SU-DHL-6 (cell line): ENCODE results near the gene GABRA6.

Source experiments
- H2AFZ ChIP-seq: fragments of 200-600 bp; sonication (generic); 2 replicates; pipeline ENCODE4 v1.6.1; 2014; ENCODE audit warnings: low read depth, mild to moderate bottlenecking, moderate library complexity, mixed read lengths, antibody characterized with exemption, low read length; ENCODE audit not compliant: severe bottlenecking
- H3F3A ChIP-seq: fragments of 200-600 bp; shearing (Covaris generic); 2 replicates; pipeline ENCODE4 v1.6.0; 2016; ENCODE audit warnings: antibody characterized with exemption, mild to moderate bottlenecking; ENCODE audit not compliant: insufficient read depth
- H3K27ac ChIP-seq: fragments of 200-600 bp; sonication (generic); 2 replicates; pipeline ENCODE4 v1.5.1; 2016; ENCODE audit warnings: low read depth, mild to moderate bottlenecking, low read length, moderate library complexity, mixed read lengths
- H3K27me3 ChIP-seq: fragments of 200-600 bp; sonication (generic), shearing (Covaris generic); 2 replicates; pipeline ENCODE4 v1.6.0; 2014; ENCODE audit warnings: mild to moderate bottlenecking, low read length
- H3K36me3 ChIP-seq: fragments of 200-600 bp; sonication (generic); 2 replicates; pipeline ENCODE4 v1.6.1; 2014; ENCODE audit warnings: mild to moderate bottlenecking, low read length, mixed read lengths
- H3K4me2 ChIP-seq: fragments of 300-600, 200-600 bp; shearing (Covaris generic), sonication (generic); 2 replicates; pipeline ENCODE4 v1.6.0; 2014; ENCODE audit warnings: low read length, low read depth, mild to moderate bottlenecking; ENCODE audit not compliant: poor library complexity, severe bottlenecking
- H3K4me3 ChIP-seq: fragments of 200-600 bp; sonication (generic); 2 replicates; pipeline ENCODE4 v1.5.1; 2014; ENCODE audit warnings: antibody characterized with exemption, low read length, mild to moderate bottlenecking, mixed read lengths; ENCODE audit not compliant: insufficient read depth, poor library complexity, severe bottlenecking
- H3K79me2 ChIP-seq: fragments of 200-600 bp; sonication (generic); 2 replicates; pipeline ENCODE4 v1.6.1; 2014; ENCODE audit warnings: mild to moderate bottlenecking, low read length, moderate library complexity; ENCODE audit not compliant: insufficient read depth
- H3K9ac ChIP-seq: fragments of 200-600 bp; sonication (generic); 2 replicates; pipeline ENCODE4 v1.7.0; 2014; ENCODE audit warnings: mild to moderate bottlenecking, low read length
- H3K9me2 ChIP-seq: fragments of 200-600 bp; sonication (generic); replicated peaks from 2 replicates; pipeline ENCODE4 v1.6.1; 2014; ENCODE audit warnings: low read length; ENCODE audit not compliant: insufficient read depth
- H3K9me3 ChIP-seq: fragments of 200-600 bp; sonication (generic); 2 replicates; pipeline ENCODE4 v1.6.1; 2014; ENCODE audit warnings: low read length, mixed read lengths; ENCODE audit not compliant: insufficient read depth
- H4K20me1 ChIP-seq: fragments of 200-600 bp; sonication (generic); 2 replicates; pipeline ENCODE4 v1.6.1; 2014; ENCODE audit warnings: low read depth, mild to moderate bottlenecking, antibody characterized with exemption, low read length, moderate library complexity, mixed read lengths
- EZH2phosphoT487 ChIP-seq: fragments of 200-600 bp; sonication (generic), shearing (Covaris generic); conservative IDR thresholded peaks from 2 replicates; pipeline ENCODE4 v1.6.1; 2018; ENCODE audit warnings: mild to moderate bottlenecking, antibody characterized with exemption, low read length, moderate library complexity, mixed read lengths
- TF ChIP-seq, protein P1 (sequence below): fragments of 200-600 bp; sonication (generic); IDR thresholded peaks from one replicate; pipeline ENCODE4 v1.5.1; 2017; ENCODE audit warnings: antibody characterized with exemption, mild to moderate bottlenecking, low read length, moderate library complexity; ENCODE audit not compliant: insufficient read depth, poor library complexity, severe bottlenecking

Gene GABRA6

DNA sequence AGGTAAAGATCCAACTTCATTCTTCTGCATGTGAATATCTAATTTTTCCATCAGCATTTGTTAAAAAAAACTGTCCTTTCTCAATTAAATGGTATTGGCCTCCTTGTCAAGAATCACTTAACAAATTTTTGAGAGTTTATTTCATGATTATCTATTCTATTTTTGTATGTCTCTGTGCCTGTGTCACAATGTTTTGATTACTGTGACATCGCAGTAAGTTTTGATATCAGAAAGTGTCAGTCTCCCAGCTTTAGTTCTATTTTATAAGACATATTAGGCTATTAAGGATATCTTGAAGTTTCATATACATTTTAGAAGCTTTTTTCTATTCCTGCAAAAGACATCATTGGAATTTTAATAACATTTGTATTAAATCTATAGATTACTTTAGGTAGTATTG, 33.6 kb downstream of the GABRA6 start:
- no peak for TF ChIP-seq EZH2phosphoT487
- TF ChIP-seq, protein P1, sequence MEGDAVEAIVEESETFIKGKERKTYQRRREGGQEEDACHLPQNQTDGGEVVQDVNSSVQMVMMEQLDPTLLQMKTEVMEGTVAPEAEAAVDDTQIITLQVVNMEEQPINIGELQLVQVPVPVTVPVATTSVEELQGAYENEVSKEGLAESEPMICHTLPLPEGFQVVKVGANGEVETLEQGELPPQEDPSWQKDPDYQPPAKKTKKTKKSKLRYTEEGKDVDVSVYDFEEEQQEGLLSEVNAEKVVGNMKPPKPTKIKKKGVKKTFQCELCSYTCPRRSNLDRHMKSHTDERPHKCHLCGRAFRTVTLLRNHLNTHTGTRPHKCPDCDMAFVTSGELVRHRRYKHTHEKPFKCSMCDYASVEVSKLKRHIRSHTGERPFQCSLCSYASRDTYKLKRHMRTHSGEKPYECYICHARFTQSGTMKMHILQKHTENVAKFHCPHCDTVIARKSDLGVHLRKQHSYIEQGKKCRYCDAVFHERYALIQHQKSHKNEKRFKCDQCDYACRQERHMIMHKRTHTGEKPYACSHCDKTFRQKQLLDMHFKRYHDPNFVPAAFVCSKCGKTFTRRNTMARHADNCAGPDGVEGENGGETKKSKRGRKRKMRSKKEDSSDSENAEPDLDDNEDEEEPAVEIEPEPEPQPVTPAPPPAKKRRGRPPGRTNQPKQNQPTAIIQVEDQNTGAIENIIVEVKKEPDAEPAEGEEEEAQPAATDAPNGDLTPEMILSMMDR = no peak
- H3K79me2 ChIP-seq = no peaks in the 10 kb centered on the region
- H3F3A ChIP-seq = no peaks in the 10 kb centered on the region
- H3K27me3 ChIP-seq = no peaks in the 10 kb centered on the region
- H4K20me1 ChIP-seq = no peaks in the 10 kb centered on the region
- no peak overlapping the region for H2AFZ ChIP-seq
- H3K9ac ChIP-seq = no peak overlapping the region
- no peaks in the 10 kb centered on the region for H3K9me3 ChIP-seq
- H3K27ac ChIP-seq = no peak overlapping the region
- H3K4me3 ChIP-seq = no peak overlapping the region
- H3K9me2 ChIP-seq = no peaks in the 10 kb centered on the region
- H3K36me3 ChIP-seq = no peaks in the 10 kb centered on the region
- no peak overlapping the region for H3K4me2 ChIP-seq

DNA sequence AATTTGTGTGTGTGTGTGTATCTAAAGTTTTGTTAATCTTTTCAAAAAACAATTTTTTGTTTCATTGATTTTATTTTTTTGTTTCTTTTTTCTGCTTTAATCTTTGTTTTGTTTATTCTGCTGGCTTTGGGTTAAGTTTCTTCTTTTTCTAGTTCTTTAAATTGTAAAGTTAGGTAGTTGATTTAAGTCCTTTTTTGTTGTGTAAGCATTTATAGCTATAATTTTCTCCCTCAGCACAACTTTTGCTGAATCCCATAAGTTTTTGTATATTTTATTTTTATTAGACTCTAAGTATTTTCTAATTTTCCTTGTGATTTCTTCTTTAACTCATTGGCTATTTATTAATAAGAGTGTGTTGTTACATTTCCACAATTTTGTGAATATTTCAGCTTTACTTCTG, 34.9 kb downstream of the GABRA6 start:
- no peak for TF ChIP-seq EZH2phosphoT487
- TF ChIP-seq, protein P1 = no peak
- no peak overlapping the region for H3K4me2 ChIP-seq
- H3K27ac ChIP-seq = no peak overlapping the region
- H3K79me2 ChIP-seq = no peaks in the 10 kb centered on the region
- H3K4me3 ChIP-seq = no peak overlapping the region
- no peaks in the 10 kb centered on the region for H4K20me1 ChIP-seq
- no peaks in the 10 kb centered on the region for H3K9me2 ChIP-seq
- no peak overlapping the region for H2AFZ ChIP-seq
- no peaks in the 10 kb centered on the region for H3F3A ChIP-seq
- no peaks in the 10 kb centered on the region for H3K27me3 ChIP-seq
- no peak overlapping the region for H3K9ac ChIP-seq
- H3K36me3 ChIP-seq = no peaks in the 10 kb centered on the region
- no peaks in the 10 kb centered on the region for H3K9me3 ChIP-seq

DNA sequence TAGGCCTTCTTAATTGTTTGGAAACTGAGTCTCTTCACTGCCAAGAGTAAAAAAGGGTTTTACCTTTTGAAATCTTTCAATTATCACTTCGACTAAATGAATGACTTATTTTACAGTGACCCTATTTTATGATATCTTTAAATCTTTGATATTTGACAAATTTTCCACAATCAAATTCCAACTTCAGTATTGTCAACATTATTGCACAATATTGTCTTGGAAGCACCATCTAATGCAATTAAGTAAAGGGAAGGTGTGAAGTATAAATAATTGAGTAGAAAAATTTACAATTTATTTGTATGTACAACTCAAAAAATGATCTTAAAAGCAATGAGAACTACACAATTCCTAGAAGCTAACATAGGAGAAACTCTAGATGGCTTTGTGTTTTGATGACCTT, 49.2 kb downstream of the GABRA6 start:
- Histone ChIP-seq H3K4me2 (no peak overlapping the region), H2AFZ (no peak overlapping the region), H3K27me3 (no peaks in the 10 kb centered on the region), H3K79me2 (no peaks in the 10 kb centered on the region), H3K4me3 (no peak overlapping the region), H4K20me1 (no peaks in the 10 kb centered on the region), H3F3A (no peaks in the 10 kb centered on the region), H3K9me3 (no peaks in the 10 kb centered on the region), H3K9me2 (no peaks in the 10 kb centered on the region), H3K27ac (no peak overlapping the region), H3K36me3 (no peaks in the 10 kb centered on the region), H3K9ac (no peak overlapping the region)
- TF ChIP-seq EZH2phosphoT487 = no peak
- TF ChIP-seq, protein P1 = no peak
